ENCODE results near the gene RAB35.

RAB35 gene

GRCh38 chr12:120095331-120095730 is 21.2 kb downstream of the RAB35 start:
- TF ChIP-seq USF1 (IDR thresholded peaks at IDR 0.05) (no peak), YY1 (IDR thresholded peaks at IDR 0.05; ENCODE audit: low read depth) (no peak), TEAD4 (IDR thresholded peaks at IDR 0.05) (no peak), RAD21 (IDR thresholded peaks at IDR 0.05; ENCODE audit: low read depth) (no peak), CEBPB (IDR thresholded peaks at IDR 0.05) (no peak), ZBTB7A (IDR thresholded peaks at IDR 0.05; ENCODE audit: low read depth) (no peak), TCF12 (IDR thresholded peaks at IDR 0.05; ENCODE audit: low read depth) (no peak), EGR1 (IDR thresholded peaks at IDR 0.05) (no peak), TAF1 (IDR thresholded peaks at IDR 0.05; ENCODE audit: low read depth) (no peak), EP300 (IDR thresholded peaks at IDR 0.05; ENCODE audit: borderline replicate concordance) (no peak), MAX (IDR thresholded peaks at IDR 0.05) (no peak), FOXM1 (IDR thresholded peaks at IDR 0.05; ENCODE audit: borderline replicate concordance, low read depth) (no peak), NFIC (IDR thresholded peaks at IDR 0.05) (no peak), REST (IDR thresholded peaks at IDR 0.05; ENCODE audit: low read depth) (no peak), CREB1 (IDR thresholded peaks at IDR 0.05; ENCODE audit: low read depth) (no peak)

- TF ChIP-seq YY1 (IDR thresholded peaks at IDR 0.05; ENCODE audit: low read depth) (no peak), RAD21 (IDR thresholded peaks at IDR 0.05; ENCODE audit: low read depth) (no peak), MAX (IDR thresholded peaks at IDR 0.05) (no peak), TAF1 (IDR thresholded peaks at IDR 0.05; ENCODE audit: low read depth) (no peak), NFIC (IDR thresholded peaks at IDR 0.05) (no peak), CEBPB (IDR thresholded peaks at IDR 0.05) (no peak)
Observed at GRCh38 chr12:120094485-120094884, 22.1 kb downstream of the RAB35 start.

DNA sequence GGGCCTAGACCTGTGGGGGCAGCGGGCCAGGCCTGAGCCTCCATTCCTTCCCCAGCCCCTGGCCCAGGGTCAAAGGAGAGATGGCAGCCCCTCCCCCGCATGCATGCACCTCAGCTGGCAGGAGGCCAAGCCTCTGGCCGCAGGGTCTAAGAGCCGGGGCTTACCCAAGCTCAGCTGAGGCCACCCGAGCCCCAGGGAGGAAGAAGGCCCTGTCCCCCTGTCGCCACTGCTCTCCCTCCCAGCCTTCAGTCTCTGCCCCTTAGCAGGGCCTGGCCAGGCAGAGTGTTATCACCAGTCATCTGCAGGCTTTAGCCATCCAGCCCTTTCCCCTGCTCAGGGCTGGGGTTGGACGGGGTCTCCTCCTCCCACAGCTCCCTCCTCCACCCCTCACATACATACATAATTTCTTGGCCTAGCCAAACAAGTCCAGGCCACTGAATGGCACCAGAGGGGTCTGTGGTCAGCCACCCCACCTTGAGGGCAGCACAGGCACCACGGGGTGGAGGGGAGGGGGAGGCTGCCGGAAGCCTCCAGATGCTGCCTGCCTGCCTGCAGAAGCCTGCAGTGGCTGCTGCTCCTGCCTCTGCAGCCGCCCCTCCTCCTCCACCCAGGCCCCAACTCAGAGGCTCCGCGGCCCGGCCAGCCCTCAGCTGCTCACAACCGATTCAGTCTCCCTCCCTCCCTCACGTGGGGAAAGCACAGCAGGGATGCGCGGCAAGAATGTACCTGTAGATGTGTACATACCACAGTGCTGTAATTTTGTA is 22.8 kb downstream of the RAB35 start:
- peak; percentile 71 for TF ChIP-seq NFIC (IDR thresholded peaks at IDR 0.05)
- no peak for TF ChIP-seq EP300 (IDR thresholded peaks at IDR 0.05; ENCODE audit: borderline replicate concordance)

DNA sequence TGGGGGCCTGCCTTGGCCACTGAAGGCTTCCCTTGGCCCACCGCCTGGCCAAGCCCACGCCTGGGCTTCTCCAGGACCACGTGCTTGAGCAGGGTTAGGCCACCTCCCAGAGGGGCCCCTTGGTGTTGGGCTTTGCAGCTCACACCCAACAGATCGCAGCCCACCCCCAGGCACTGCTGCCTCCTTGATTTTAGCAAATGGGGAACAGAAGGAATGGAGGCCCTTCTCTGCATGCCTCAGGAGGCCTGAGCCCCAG is 23.3 kb downstream of the RAB35 start:
- TF ChIP-seq RAD21 (IDR thresholded peaks at IDR 0.05; ENCODE audit: low read depth) (no peak), USF1 (IDR thresholded peaks at IDR 0.05) (no peak), TCF12 (IDR thresholded peaks at IDR 0.05; ENCODE audit: low read depth) (no peak), ZBTB7A (IDR thresholded peaks at IDR 0.05; ENCODE audit: low read depth) (no peak), EP300 (IDR thresholded peaks at IDR 0.05; ENCODE audit: borderline replicate concordance) (no peak), MAX (IDR thresholded peaks at IDR 0.05) (no peak), EGR1 (IDR thresholded peaks at IDR 0.05) (no peak), TEAD4 (IDR thresholded peaks at IDR 0.05) (no peak), CEBPB (IDR thresholded peaks at IDR 0.05) (no peak), CREB1 (IDR thresholded peaks at IDR 0.05; ENCODE audit: low read depth) (no peak), REST (IDR thresholded peaks at IDR 0.05; ENCODE audit: low read depth) (no peak), FOXM1 (IDR thresholded peaks at IDR 0.05; ENCODE audit: borderline replicate concordance, low read depth) (no peak)

GRCh38 chr12:120092551-120093335 is 23.8 kb downstream of the RAB35 start:
- TF ChIP-seq RAD21 (IDR thresholded peaks at IDR 0.05; ENCODE audit: low read depth) (no peak), MAX (IDR thresholded peaks at IDR 0.05) (no peak), TAF1 (IDR thresholded peaks at IDR 0.05; ENCODE audit: low read depth) (no peak), FOXM1 (IDR thresholded peaks at IDR 0.05; ENCODE audit: borderline replicate concordance, low read depth) (no peak), TEAD4 (IDR thresholded peaks at IDR 0.05) (no peak), REST (IDR thresholded peaks at IDR 0.05; ENCODE audit: low read depth) (no peak), TCF12 (IDR thresholded peaks at IDR 0.05; ENCODE audit: low read depth) (no peak), EGR1 (IDR thresholded peaks at IDR 0.05) (no peak), CREB1 (IDR thresholded peaks at IDR 0.05; ENCODE audit: low read depth) (no peak), EP300 (IDR thresholded peaks at IDR 0.05; ENCODE audit: borderline replicate concordance) (no peak), ZBTB7A (IDR thresholded peaks at IDR 0.05; ENCODE audit: low read depth) (no peak), USF1 (IDR thresholded peaks at IDR 0.05) (no peak)

Measured in Ishikawa (cell line).